Measurements from ENCODE around the gene SCNN1G. TPM values are rescaled to one million over a fixed set of nuclear protein-coding genes. Genes with fewer than 3 reads are reported as not detected.

Gene SCNN1G
- total and polyA plus RNA-seq, 2 donors (not counting 1 experiment from before 2014, with no cell fraction given), result not detected

DNA sequence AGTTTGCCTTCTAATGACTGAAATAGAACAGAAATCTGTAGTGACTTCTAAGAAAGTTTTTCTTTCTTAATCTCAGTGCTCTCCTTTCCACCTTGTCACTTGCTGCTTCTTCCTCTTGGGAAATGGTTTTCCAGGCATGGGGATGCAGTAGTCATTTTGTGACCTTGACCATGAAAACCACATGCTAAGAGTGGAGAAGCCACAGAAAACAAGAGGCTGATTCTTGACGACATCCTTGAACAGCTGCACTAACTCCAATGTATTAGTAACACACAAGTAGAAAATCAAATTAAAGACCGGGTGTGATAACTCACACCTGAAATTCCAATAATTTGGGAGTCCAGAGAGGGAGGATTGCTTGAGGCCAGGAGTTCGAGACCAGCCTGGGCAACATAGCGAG lies 17.8 kb upstream of the SCNN1G start:
- Histone ChIP-seq H3K27ac (ENCODE audit: insufficient read depth, low read length) (no peak overlapping the region), H3K79me2 (ENCODE audit: control insufficient read depth, insufficient read depth, low read length) (no peaks in the 10 kb centered on the region), H3K4me2 (ENCODE audit: extremely low read depth, insufficient read depth, low read length) (no peak overlapping the region), H3K9me3 (ENCODE audit: control insufficient read depth, insufficient read depth, low read depth, low read length) (no peaks in the 10 kb centered on the region), H3K4me3 (replicated peaks in 1 of 4; ENCODE audit: control extremely low read depth in 1 of 4, insufficient read depth in 1 of 4, low read depth in 3 of 4, low read length in 4 of 4) (no peak overlapping the region), H3K9ac (ENCODE audit: insufficient read depth, low read length) (no peak overlapping the region), H4K20me1 (ENCODE audit: control insufficient read depth, extremely low read depth, insufficient read depth, low read length) (no peaks in the 10 kb centered on the region), H3K36me3 (ENCODE audit: control insufficient read depth, insufficient read depth, low read length) (no peaks in the 10 kb centered on the region), H2AFZ (ENCODE audit: low read length) (no peak overlapping the region), H3K27me3 (ENCODE audit: control insufficient read depth, insufficient read depth, low read length) (no peaks in the 10 kb centered on the region), H3K4me1 (ENCODE audit: control insufficient read depth, extremely low read depth, insufficient read depth, low read length) (no peaks in the 10 kb centered on the region)
- TF ChIP-seq, protein P1, sequence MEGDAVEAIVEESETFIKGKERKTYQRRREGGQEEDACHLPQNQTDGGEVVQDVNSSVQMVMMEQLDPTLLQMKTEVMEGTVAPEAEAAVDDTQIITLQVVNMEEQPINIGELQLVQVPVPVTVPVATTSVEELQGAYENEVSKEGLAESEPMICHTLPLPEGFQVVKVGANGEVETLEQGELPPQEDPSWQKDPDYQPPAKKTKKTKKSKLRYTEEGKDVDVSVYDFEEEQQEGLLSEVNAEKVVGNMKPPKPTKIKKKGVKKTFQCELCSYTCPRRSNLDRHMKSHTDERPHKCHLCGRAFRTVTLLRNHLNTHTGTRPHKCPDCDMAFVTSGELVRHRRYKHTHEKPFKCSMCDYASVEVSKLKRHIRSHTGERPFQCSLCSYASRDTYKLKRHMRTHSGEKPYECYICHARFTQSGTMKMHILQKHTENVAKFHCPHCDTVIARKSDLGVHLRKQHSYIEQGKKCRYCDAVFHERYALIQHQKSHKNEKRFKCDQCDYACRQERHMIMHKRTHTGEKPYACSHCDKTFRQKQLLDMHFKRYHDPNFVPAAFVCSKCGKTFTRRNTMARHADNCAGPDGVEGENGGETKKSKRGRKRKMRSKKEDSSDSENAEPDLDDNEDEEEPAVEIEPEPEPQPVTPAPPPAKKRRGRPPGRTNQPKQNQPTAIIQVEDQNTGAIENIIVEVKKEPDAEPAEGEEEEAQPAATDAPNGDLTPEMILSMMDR (conservative IDR thresholded peaks at IDR 0.05 in 1 of 2, IDR thresholded peaks at IDR 0.05 in 1 of 2; ENCODE audit: low read depth in 1 of 2, low read length in 2 of 2), result no peak
- no peak for TF ChIP-seq EZH2 (IDR thresholded peaks at IDR 0.05; ENCODE audit: low read length, missing control alignments)
- DNase-seq (ENCODE audit: low read depth in 2 of 2), result no peak

DNA sequence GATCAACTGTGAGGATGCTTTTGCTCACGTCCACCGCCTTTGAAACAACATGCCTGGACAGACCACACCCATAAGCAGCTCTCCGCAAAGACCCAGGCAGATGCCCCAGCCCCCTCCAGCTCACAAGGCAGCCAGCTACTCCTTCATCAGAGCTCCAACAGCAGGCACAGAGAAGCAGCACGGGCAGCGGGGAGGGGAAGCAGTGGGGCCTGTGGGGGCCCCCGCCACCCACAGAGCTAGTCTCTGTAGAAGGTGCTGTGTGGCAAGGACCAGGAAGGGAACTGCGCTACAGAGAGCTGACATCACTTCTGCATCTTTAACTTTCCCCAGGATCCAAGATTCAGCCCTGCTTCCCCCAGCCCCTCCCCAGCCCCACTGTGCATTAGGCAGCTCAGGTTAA lies 10.0 kb upstream of the SCNN1G start:
- Histone ChIP-seq H4K20me1 (ENCODE audit: control insufficient read depth, extremely low read depth, insufficient read depth, low read length) (no peaks in the 10 kb centered on the region), H3K4me2 (ENCODE audit: extremely low read depth, insufficient read depth, low read length) (no peak overlapping the region), H3K9ac (ENCODE audit: insufficient read depth, low read length) (no peak overlapping the region), H3K36me3 (ENCODE audit: control insufficient read depth, insufficient read depth, low read length) (no peaks in the 10 kb centered on the region), H3K79me2 (ENCODE audit: control insufficient read depth, insufficient read depth, low read length) (no peaks in the 10 kb centered on the region), H3K9me3 (ENCODE audit: control insufficient read depth, insufficient read depth, low read depth, low read length) (no peaks in the 10 kb centered on the region), H3K4me1 (ENCODE audit: control insufficient read depth, extremely low read depth, insufficient read depth, low read length) (no peaks in the 10 kb centered on the region), H3K27ac (ENCODE audit: insufficient read depth, low read length) (no peak overlapping the region), H3K27me3 (ENCODE audit: control insufficient read depth, insufficient read depth, low read length) (no peaks in the 10 kb centered on the region), H3K4me3 (replicated peaks in 1 of 4; ENCODE audit: control extremely low read depth in 1 of 4, insufficient read depth in 1 of 4, low read depth in 3 of 4, low read length in 4 of 4) (no peak overlapping the region), H2AFZ (ENCODE audit: low read length) (no peak overlapping the region)
- DNase-seq (ENCODE audit: low read depth in 2 of 2), result no peak
- TF ChIP-seq EZH2 (IDR thresholded peaks at IDR 0.05; ENCODE audit: low read length, missing control alignments), result no peak
- TF ChIP-seq, protein P1 (conservative IDR thresholded peaks at IDR 0.05 in 1 of 2, IDR thresholded peaks at IDR 0.05 in 1 of 2; ENCODE audit: low read depth in 1 of 2, low read length in 2 of 2), result no peak

DNA sequence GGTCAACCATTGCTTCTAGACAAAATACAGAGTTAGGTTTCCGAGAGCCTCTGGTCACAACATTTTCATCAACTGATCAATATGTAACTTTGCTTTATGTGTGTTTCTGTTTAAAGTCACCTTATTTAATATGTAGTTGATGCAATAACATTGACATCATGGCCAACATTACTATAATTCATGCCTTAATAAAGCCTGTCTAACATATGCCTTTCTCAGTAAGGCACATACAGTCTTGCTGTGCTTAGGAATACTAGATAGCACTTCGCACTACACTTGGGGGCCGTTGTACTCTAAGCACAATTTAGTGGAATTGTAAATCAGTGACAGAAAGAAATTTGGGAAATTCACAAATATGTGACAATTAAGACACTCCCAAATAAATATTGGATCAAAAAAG lies 9.6 kb upstream of the SCNN1G start:
- Histone ChIP-seq H3K36me3 (ENCODE audit: control insufficient read depth, insufficient read depth, low read length) (no peaks in the 10 kb centered on the region), H3K4me2 (ENCODE audit: extremely low read depth, insufficient read depth, low read length) (no peak overlapping the region), H3K27me3 (ENCODE audit: control insufficient read depth, insufficient read depth, low read length) (no peaks in the 10 kb centered on the region), H4K20me1 (ENCODE audit: control insufficient read depth, extremely low read depth, insufficient read depth, low read length) (no peaks in the 10 kb centered on the region), H3K9me3 (ENCODE audit: control insufficient read depth, insufficient read depth, low read depth, low read length) (no peaks in the 10 kb centered on the region), H3K27ac (ENCODE audit: insufficient read depth, low read length) (no peak overlapping the region), H3K9ac (ENCODE audit: insufficient read depth, low read length) (no peak overlapping the region), H3K4me3 (replicated peaks in 1 of 4; ENCODE audit: control extremely low read depth in 1 of 4, insufficient read depth in 1 of 4, low read depth in 3 of 4, low read length in 4 of 4) (no peak overlapping the region), H2AFZ (ENCODE audit: low read length) (no peak overlapping the region), H3K4me1 (ENCODE audit: control insufficient read depth, extremely low read depth, insufficient read depth, low read length) (no peaks in the 10 kb centered on the region), H3K79me2 (ENCODE audit: control insufficient read depth, insufficient read depth, low read length) (no peaks in the 10 kb centered on the region)
- DNase-seq (ENCODE audit: low read depth in 2 of 2), result no peak
- no peak for TF ChIP-seq EZH2 (IDR thresholded peaks at IDR 0.05; ENCODE audit: low read length, missing control alignments)
- TF ChIP-seq, protein P1 (conservative IDR thresholded peaks at IDR 0.05 in 1 of 2, IDR thresholded peaks at IDR 0.05 in 1 of 2; ENCODE audit: low read depth in 1 of 2, low read length in 2 of 2), result no peak

All from fibroblast of lung (primary cell).